HEK293 (cell line): ENCODE data around the gene WBP1.

Experiments used
- GLIS1 ChIP-seq: fragments of 450-650 bp; formaldehyde crosslinking; IDR thresholded peaks from 2 replicates; pipeline ENCODE4 v1.5.1; 2016; ENCODE audit warnings: missing biosample characterization, missing genetic modification characterization
- KLF8 ChIP-seq: fragments of 450-650 bp; formaldehyde crosslinking; IDR thresholded peaks from 2 replicates; pipeline ENCODE4 v1.5.1; 2016; ENCODE audit warnings: missing biosample characterization, missing genetic modification characterization
- SETDB1 ChIP-seq: IDR thresholded peaks from one replicate; pipeline ENCODE4 v1.6.1; 2017; ENCODE audit warnings: mild to moderate bottlenecking, low read length, moderate library complexity, mixed read lengths; ENCODE audit not compliant: insufficient read length
- ZEB2 ChIP-seq: fragments of 450-650 bp; formaldehyde crosslinking; IDR thresholded peaks from 2 replicates; pipeline ENCODE4 v1.5.1; 2016; ENCODE audit warnings: missing biosample characterization, missing genetic modification characterization
- ZFP69B ChIP-seq: fragments of 450-650 bp; formaldehyde crosslinking; IDR thresholded peaks from 2 replicates; pipeline ENCODE4 v1.5.1; 2016; ENCODE audit warnings: missing biosample characterization, missing genetic modification characterization
- ZNF341 ChIP-seq: fragments of 450-650 bp; formaldehyde crosslinking; IDR thresholded peaks from 2 replicates; pipeline ENCODE4; 2016; ENCODE audit warnings: low read depth, missing biosample characterization, missing genetic modification characterization
- ZNF629 ChIP-seq: fragments of 450-650 bp; formaldehyde crosslinking; IDR thresholded peaks from 2 replicates; pipeline ENCODE4 v1.5.1; 2017; ENCODE audit warnings: missing biosample characterization, missing genetic modification characterization
- ZNF76 ChIP-seq: fragments of 450-650 bp; formaldehyde crosslinking; IDR thresholded peaks from 2 replicates; pipeline ENCODE4; 2016; ENCODE audit warnings: low read depth, missing biosample characterization, missing genetic modification characterization, borderline replicate concordance
- TF ChIP-seq, protein P1 (sequence below): fragments of 450-650 bp; formaldehyde crosslinking; IDR thresholded peaks from 2 replicates; pipeline ENCODE4 v1.5.1; 2017; ENCODE audit warnings: missing biosample characterization, missing genetic modification characterization
- TF ChIP-seq, protein P2 (sequence below): fragments of 450-650 bp; formaldehyde crosslinking; IDR thresholded peaks from 2 replicates; pipeline ENCODE4 v1.5.1; 2016; ENCODE audit warnings: missing biosample characterization, missing genetic modification characterization
- TF ChIP-seq, protein P3 (sequence below): fragments of 450-650 bp; formaldehyde crosslinking; conservative IDR thresholded peaks from 2 replicates; pipeline ENCODE4 v1.5.1; 2016; ENCODE audit warnings: low read depth, missing biosample characterization, missing genetic modification characterization
- TF ChIP-seq, protein P4 (sequence below): fragments of 450-650 bp; formaldehyde crosslinking; IDR thresholded peaks from 2 replicates; pipeline ENCODE4 v1.5.1; 2016; ENCODE audit warnings: missing biosample characterization, missing genetic modification characterization
- TF ChIP-seq, protein P5 (sequence below): fragments of 450-650 bp; formaldehyde crosslinking; optimal IDR thresholded peaks from 2 replicates; pipeline ENCODE3; 2016; ENCODE audit warnings: missing biosample characterization, mild to moderate bottlenecking, missing genetic modification characterization
- TF ChIP-seq, protein P6 (sequence below): fragments of 450-650 bp; formaldehyde crosslinking; IDR thresholded peaks from 2 replicates; pipeline ENCODE4 v1.5.1; 2016; ENCODE audit warnings: missing biosample characterization, missing genetic modification characterization
- TF ChIP-seq, protein P7 (sequence below): fragments of 450-650 bp; formaldehyde crosslinking; conservative IDR thresholded peaks from 2 replicates; pipeline ENCODE4 v1.5.1; 2016; ENCODE audit warnings: low read depth, missing biosample characterization, missing genetic modification characterization
- TF ChIP-seq, protein P8 (sequence below): fragments of 450-650 bp; formaldehyde crosslinking; IDR thresholded peaks from 2 replicates; pipeline ENCODE4 v1.5.1; 2016; ENCODE audit warnings: missing biosample characterization, missing genetic modification characterization, borderline replicate concordance

Gene WBP1

DNA sequence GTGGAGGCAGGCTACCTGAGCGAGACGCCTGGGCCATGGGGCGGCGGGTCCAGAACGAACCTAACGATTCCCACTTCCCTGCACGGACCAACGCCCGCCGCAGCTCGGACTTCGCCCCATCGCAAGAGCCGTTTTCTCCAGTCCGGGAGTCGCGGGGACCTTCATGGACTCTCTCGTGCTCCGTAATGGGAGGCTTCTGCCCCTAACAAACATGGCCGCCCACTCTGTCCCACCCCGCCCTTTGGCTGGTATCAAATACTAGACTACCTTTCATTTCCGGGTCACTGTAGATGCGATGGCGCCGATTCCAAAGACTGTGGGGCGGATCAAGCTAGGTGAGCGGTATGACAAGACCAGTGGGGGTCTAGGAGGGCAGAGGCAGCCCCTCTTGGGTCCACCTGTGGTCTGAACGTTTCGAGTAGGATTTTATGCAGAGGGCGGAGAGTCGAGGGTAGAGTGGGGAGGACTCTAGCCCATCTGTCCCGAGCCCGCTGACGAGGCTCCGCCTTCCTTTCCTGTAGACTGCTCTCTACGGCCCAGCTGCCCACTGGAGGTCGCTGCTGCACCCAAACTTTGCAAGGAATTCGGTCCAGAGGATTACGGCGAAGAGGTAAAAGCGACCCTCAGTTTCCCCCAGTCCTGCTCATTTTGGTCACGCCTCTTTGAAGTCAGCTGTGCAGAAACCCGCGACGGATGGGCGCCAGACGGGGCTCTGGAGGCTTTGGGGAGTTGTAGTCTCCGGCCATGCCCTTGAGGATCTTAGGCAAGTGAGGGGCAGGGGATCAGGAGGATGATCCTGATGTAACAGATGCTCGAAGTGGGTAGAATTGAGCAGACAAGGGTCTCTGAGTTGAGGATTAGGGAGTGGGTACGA lies 24.8 kb downstream of the WBP1 start, which contains the start of the genes CCDC142 and TTC31 (continued):
- TF ChIP-seq, protein P1, sequence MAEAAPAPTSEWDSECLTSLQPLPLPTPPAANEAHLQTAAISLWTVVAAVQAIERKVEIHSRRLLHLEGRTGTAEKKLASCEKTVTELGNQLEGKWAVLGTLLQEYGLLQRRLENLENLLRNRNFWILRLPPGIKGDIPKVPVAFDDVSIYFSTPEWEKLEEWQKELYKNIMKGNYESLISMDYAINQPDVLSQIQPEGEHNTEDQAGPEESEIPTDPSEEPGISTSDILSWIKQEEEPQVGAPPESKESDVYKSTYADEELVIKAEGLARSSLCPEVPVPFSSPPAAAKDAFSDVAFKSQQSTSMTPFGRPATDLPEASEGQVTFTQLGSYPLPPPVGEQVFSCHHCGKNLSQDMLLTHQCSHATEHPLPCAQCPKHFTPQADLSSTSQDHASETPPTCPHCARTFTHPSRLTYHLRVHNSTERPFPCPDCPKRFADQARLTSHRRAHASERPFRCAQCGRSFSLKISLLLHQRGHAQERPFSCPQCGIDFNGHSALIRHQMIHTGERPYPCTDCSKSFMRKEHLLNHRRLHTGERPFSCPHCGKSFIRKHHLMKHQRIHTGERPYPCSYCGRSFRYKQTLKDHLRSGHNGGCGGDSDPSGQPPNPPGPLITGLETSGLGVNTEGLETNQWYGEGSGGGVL (tag by site-specific recombination) = no peak
- TF ChIP-seq, protein P2, sequence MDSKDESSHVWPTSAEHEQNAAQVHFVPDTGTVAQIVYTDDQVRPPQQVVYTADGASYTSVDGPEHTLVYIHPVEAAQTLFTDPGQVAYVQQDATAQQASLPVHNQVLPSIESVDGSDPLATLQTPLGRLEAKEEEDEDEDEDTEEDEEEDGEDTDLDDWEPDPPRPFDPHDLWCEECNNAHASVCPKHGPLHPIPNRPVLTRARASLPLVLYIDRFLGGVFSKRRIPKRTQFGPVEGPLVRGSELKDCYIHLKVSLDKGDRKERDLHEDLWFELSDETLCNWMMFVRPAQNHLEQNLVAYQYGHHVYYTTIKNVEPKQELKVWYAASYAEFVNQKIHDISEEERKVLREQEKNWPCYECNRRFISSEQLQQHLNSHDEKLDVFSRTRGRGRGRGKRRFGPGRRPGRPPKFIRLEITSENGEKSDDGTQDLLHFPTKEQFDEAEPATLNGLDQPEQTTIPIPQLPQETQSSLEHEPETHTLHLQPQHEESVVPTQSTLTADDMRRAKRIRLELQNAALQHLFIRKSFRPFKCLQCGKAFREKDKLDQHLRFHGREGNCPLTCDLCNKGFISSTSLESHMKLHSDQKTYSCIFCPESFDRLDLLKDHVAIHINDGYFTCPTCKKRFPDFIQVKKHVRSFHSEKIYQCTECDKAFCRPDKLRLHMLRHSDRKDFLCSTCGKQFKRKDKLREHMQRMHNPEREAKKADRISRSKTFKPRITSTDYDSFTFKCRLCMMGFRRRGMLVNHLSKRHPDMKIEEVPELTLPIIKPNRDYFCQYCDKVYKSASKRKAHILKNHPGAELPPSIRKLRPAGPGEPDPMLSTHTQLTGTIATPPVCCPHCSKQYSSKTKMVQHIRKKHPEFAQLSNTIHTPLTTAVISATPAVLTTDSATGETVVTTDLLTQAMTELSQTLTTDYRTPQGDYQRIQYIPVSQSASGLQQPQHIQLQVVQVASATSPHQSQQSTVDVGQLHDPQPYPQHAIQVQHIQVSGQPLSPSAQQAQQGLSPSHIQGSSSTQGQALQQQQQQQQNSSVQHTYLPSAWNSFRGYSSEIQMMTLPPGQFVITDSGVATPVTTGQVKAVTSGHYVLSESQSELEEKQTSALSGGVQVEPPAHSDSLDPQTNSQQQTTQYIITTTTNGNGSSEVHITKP (tag by site-specific recombination) = peak; percentile 85
- peak; percentile 62; the same call in 1 of the 2 replicates for TF ChIP-seq ZNF629
- TF ChIP-seq ZEB2 (tag by site-specific recombination) = peak; percentile 47; the same call in 1 of the 2 replicates
- peak; percentile 51 for TF ChIP-seq GLIS1
- TF ChIP-seq, protein P3, sequence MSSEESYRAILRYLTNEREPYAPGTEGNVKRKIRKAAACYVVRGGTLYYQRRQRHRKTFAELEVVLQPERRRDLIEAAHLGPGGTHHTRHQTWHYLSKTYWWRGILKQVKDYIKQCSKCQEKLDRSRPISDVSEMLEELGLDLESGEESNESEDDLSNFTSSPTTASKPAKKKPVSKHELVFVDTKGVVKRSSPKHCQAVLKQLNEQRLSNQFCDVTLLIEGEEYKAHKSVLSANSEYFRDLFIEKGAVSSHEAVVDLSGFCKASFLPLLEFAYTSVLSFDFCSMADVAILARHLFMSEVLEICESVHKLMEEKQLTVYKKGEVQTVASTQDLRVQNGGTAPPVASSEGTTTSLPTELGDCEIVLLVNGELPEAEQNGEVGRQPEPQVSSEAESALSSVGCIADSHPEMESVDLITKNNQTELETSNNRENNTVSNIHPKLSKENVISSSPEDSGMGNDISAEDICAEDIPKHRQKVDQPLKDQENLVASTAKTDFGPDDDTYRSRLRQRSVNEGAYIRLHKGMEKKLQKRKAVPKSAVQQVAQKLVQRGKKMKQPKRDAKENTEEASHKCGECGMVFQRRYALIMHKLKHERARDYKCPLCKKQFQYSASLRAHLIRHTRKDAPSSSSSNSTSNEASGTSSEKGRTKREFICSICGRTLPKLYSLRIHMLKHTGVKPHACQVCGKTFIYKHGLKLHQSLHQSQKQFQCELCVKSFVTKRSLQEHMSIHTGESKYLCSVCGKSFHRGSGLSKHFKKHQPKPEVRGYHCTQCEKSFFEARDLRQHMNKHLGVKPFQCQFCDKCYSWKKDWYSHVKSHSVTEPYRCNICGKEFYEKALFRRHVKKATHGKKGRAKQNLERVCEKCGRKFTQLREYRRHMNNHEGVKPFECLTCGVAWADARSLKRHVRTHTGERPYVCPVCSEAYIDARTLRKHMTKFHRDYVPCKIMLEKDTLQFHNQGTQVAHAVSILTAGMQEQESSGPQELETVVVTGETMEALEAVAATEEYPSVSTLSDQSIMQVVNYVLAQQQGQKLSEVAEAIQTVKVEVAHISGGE (tag by site-specific recombination) = peak; percentile 89
- TF ChIP-seq, protein P4, sequence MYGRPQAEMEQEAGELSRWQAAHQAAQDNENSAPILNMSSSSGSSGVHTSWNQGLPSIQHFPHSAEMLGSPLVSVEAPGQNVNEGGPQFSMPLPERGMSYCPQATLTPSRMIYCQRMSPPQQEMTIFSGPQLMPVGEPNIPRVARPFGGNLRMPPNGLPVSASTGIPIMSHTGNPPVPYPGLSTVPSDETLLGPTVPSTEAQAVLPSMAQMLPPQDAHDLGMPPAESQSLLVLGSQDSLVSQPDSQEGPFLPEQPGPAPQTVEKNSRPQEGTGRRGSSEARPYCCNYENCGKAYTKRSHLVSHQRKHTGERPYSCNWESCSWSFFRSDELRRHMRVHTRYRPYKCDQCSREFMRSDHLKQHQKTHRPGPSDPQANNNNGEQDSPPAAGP (tag by site-specific recombination) = peak; percentile 32; the same call in 1 of the 2 replicates
- TF ChIP-seq ZFP69B (tag by site-specific recombination) = peak; percentile 9; the same call in 1 of the 2 replicates
- TF ChIP-seq SETDB1 = no peak
- TF ChIP-seq ZNF76 (tag by site-specific recombination) = peak; percentile 74
- TF ChIP-seq, protein P5, sequence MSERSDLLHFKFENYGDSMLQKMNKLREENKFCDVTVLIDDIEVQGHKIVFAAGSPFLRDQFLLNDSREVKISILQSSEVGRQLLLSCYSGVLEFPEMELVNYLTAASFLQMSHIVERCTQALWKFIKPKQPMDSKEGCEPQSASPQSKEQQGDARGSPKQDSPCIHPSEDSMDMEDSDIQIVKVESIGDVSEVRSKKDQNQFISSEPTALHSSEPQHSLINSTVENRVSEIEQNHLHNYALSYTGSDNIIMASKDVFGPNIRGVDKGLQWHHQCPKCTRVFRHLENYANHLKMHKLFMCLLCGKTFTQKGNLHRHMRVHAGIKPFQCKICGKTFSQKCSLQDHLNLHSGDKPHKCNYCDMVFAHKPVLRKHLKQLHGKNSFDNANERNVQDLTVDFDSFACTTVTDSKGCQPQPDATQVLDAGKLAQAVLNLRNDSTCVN (tag by site-specific recombination) = no peak
- TF ChIP-seq, protein P6, sequence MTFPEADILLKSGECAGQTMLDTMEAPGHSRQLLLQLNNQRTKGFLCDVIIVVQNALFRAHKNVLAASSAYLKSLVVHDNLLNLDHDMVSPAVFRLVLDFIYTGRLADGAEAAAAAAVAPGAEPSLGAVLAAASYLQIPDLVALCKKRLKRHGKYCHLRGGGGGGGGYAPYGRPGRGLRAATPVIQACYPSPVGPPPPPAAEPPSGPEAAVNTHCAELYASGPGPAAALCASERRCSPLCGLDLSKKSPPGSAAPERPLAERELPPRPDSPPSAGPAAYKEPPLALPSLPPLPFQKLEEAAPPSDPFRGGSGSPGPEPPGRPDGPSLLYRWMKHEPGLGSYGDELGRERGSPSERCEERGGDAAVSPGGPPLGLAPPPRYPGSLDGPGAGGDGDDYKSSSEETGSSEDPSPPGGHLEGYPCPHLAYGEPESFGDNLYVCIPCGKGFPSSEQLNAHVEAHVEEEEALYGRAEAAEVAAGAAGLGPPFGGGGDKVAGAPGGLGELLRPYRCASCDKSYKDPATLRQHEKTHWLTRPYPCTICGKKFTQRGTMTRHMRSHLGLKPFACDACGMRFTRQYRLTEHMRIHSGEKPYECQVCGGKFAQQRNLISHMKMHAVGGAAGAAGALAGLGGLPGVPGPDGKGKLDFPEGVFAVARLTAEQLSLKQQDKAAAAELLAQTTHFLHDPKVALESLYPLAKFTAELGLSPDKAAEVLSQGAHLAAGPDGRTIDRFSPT (tag by site-specific recombination) = peak; percentile 83
- TF ChIP-seq, protein P7, sequence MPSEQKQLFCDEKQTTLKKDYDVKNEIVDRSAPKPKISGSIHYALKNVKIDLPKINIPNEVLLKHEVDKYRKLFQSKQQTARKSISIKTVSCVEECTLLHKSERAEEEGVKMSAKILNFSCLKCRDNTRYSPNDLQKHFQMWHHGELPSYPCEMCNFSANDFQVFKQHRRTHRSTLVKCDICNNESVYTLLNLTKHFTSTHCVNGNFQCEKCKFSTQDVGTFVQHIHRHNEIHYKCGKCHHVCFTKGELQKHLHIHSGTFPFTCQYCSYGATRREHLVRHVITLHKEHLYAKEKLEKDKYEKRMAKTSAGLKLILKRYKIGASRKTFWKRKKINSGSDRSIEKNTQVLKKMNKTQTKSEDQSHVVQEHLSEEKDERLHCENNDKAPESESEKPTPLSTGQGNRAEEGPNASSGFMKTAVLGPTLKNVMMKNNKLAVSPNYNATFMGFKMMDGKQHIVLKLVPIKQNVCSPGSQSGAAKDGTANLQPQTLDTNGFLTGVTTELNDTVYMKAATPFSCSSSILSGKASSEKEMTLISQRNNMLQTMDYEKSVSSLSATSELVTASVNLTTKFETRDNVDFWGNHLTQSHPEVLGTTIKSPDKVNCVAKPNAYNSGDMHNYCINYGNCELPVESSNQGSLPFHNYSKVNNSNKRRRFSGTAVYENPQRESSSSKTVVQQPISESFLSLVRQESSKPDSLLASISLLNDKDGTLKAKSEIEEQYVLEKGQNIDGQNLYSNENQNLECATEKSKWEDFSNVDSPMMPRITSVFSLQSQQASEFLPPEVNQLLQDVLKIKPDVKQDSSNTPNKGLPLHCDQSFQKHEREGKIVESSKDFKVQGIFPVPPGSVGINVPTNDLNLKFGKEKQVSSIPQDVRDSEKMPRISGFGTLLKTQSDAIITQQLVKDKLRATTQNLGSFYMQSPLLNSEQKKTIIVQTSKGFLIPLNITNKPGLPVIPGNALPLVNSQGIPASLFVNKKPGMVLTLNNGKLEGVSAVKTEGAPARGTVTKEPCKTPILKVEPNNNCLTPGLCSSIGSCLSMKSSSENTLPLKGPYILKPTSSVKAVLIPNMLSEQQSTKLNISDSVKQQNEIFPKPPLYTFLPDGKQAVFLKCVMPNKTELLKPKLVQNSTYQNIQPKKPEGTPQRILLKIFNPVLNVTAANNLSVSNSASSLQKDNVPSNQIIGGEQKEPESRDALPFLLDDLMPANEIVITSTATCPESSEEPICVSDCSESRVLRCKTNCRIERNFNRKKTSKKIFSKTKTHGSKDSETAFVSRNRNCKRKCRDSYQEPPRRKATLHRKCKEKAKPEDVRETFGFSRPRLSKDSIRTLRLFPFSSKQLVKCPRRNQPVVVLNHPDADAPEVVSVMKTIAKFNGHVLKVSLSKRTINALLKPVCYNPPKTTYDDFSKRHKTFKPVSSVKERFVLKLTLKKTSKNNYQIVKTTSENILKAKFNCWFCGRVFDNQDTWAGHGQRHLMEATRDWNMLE (tag by site-specific recombination) = peak; percentile 87
- TF ChIP-seq, protein P8, sequence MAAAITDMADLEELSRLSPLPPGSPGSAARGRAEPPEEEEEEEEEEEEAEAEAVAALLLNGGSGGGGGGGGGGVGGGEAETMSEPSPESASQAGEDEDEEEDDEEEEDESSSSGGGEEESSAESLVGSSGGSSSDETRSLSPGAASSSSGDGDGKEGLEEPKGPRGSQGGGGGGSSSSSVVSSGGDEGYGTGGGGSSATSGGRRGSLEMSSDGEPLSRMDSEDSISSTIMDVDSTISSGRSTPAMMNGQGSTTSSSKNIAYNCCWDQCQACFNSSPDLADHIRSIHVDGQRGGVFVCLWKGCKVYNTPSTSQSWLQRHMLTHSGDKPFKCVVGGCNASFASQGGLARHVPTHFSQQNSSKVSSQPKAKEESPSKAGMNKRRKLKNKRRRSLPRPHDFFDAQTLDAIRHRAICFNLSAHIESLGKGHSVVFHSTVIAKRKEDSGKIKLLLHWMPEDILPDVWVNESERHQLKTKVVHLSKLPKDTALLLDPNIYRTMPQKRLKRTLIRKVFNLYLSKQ = no peak
- peak; percentile 82 for TF ChIP-seq ZNF341
- TF ChIP-seq KLF8 (tag by site-specific recombination) = peak; percentile 94
